SU-DHL-6 (cell line): ENCODE results near the gene SP110.

Source experiments
- H2AFZ ChIP-seq: fragments of 200-600 bp; sonication (generic); 2 replicates; pipeline ENCODE4 v1.6.1; 2014; ENCODE audit warnings: low read depth, mild to moderate bottlenecking, moderate library complexity, mixed read lengths, antibody characterized with exemption, low read length; ENCODE audit not compliant: severe bottlenecking
- H3F3A ChIP-seq: fragments of 200-600 bp; shearing (Covaris generic); 2 replicates; pipeline ENCODE4 v1.6.0; 2016; ENCODE audit warnings: antibody characterized with exemption, mild to moderate bottlenecking; ENCODE audit not compliant: insufficient read depth
- H3K27ac ChIP-seq: fragments of 200-600 bp; sonication (generic); 2 replicates; pipeline ENCODE4 v1.5.1; 2016; ENCODE audit warnings: low read depth, mild to moderate bottlenecking, low read length, moderate library complexity, mixed read lengths
- H3K27me3 ChIP-seq: fragments of 200-600 bp; sonication (generic), shearing (Covaris generic); 2 replicates; pipeline ENCODE4 v1.6.0; 2014; ENCODE audit warnings: mild to moderate bottlenecking, low read length
- H3K36me3 ChIP-seq: fragments of 200-600 bp; sonication (generic); 2 replicates; pipeline ENCODE4 v1.6.1; 2014; ENCODE audit warnings: mild to moderate bottlenecking, low read length, mixed read lengths
- H3K4me2 ChIP-seq: fragments of 300-600, 200-600 bp; shearing (Covaris generic), sonication (generic); 2 replicates; pipeline ENCODE4 v1.6.0; 2014; ENCODE audit warnings: low read length, low read depth, mild to moderate bottlenecking; ENCODE audit not compliant: poor library complexity, severe bottlenecking
- H3K4me3 ChIP-seq: fragments of 200-600 bp; sonication (generic); 2 replicates; pipeline ENCODE4 v1.5.1; 2014; ENCODE audit warnings: antibody characterized with exemption, low read length, mild to moderate bottlenecking, mixed read lengths; ENCODE audit not compliant: insufficient read depth, poor library complexity, severe bottlenecking
- H3K79me2 ChIP-seq: fragments of 200-600 bp; sonication (generic); 2 replicates; pipeline ENCODE4 v1.6.1; 2014; ENCODE audit warnings: mild to moderate bottlenecking, low read length, moderate library complexity; ENCODE audit not compliant: insufficient read depth
- H3K9ac ChIP-seq: fragments of 200-600 bp; sonication (generic); 2 replicates; pipeline ENCODE4 v1.7.0; 2014; ENCODE audit warnings: mild to moderate bottlenecking, low read length
- H3K9me2 ChIP-seq: fragments of 200-600 bp; sonication (generic); replicated peaks from 2 replicates; pipeline ENCODE4 v1.6.1; 2014; ENCODE audit warnings: low read length; ENCODE audit not compliant: insufficient read depth
- H3K9me3 ChIP-seq: fragments of 200-600 bp; sonication (generic); 2 replicates; pipeline ENCODE4 v1.6.1; 2014; ENCODE audit warnings: low read length, mixed read lengths; ENCODE audit not compliant: insufficient read depth
- H4K20me1 ChIP-seq: fragments of 200-600 bp; sonication (generic); 2 replicates; pipeline ENCODE4 v1.6.1; 2014; ENCODE audit warnings: low read depth, mild to moderate bottlenecking, antibody characterized with exemption, low read length, moderate library complexity, mixed read lengths
- CTCF ChIP-seq: fragments of 200-600 bp; sonication (generic); IDR thresholded peaks from one replicate; pipeline ENCODE4 v1.5.1; 2017; ENCODE audit warnings: antibody characterized with exemption, mild to moderate bottlenecking, low read length, moderate library complexity; ENCODE audit not compliant: insufficient read depth, poor library complexity, severe bottlenecking
- EZH2phosphoT487 ChIP-seq: fragments of 200-600 bp; sonication (generic), shearing (Covaris generic); conservative IDR thresholded peaks from 2 replicates; pipeline ENCODE4 v1.6.1; 2018; ENCODE audit warnings: mild to moderate bottlenecking, antibody characterized with exemption, low read length, moderate library complexity, mixed read lengths

Gene SP110

GRCh38 chr2:230216489-230216888 is 3.3 kb downstream of the SP110 start:
- no peak overlapping the region for H3K4me3 ChIP-seq
- H3K79me2 ChIP-seq: peaks cover 77% of the 10 kb centered on the region
- H3K27ac ChIP-seq: no peak overlapping the region
- peaks cover 21% of the 10 kb centered on the region for H3F3A ChIP-seq
- H3K9me3 ChIP-seq: no peaks in the 10 kb centered on the region
- H3K4me2 ChIP-seq: no peak overlapping the region
- no peak overlapping the region for H3K9ac ChIP-seq
- no peaks in the 10 kb centered on the region; the same call in 1 of the 2 replicates for H4K20me1 ChIP-seq
- peaks cover 29% of the 10 kb centered on the region for H3K36me3 ChIP-seq
- H3K9me2 ChIP-seq: no peaks in the 10 kb centered on the region
- no peak overlapping the region for H2AFZ ChIP-seq
- H3K27me3 ChIP-seq: no peaks in the 10 kb centered on the region
- TF ChIP-seq EZH2phosphoT487 (no peak), CTCF (no peak)

GRCh38 chr2:230209422-230210051 is 10.2 kb downstream of the SP110 start:
- Histone ChIP-seq H3K79me2 (peaks cover 91% of the 10 kb centered on the region), H3K9me3 (no peaks in the 10 kb centered on the region), H3K27me3 (no peaks in the 10 kb centered on the region), H3K4me2 (peak overlapping the region; percentile 41), H3K9me2 (no peaks in the 10 kb centered on the region), H4K20me1 (no peaks in the 10 kb centered on the region; the same call in 1 of the 2 replicates), H2AFZ (no peak overlapping the region), H3K9ac (peak overlapping the region; percentile 15; the same call in 1 of the 2 replicates), H3F3A (peaks cover 33% of the 10 kb centered on the region), H3K36me3 (peaks cover 25% of the 10 kb centered on the region; the same call in 1 of the 2 replicates), H3K27ac (peak overlapping the region; percentile 75), H3K4me3 (no peak overlapping the region)
- no peak for TF ChIP-seq CTCF
- no peak for TF ChIP-seq EZH2phosphoT487

GRCh38 chr2:230208576-230208975 is 11.2 kb downstream of the SP110 start:
- Histone ChIP-seq H3F3A (peaks cover 42% of the 10 kb centered on the region), H3K4me2 (no peak overlapping the region), H2AFZ (no peak overlapping the region), H3K9me2 (no peaks in the 10 kb centered on the region), H3K36me3 (peaks cover 16% of the 10 kb centered on the region; the same call in 1 of the 2 replicates), H3K9ac (no peak overlapping the region), H3K79me2 (peaks cover 92% of the 10 kb centered on the region), H4K20me1 (no peaks in the 10 kb centered on the region; the same call in 1 of the 2 replicates), H3K27ac (peak overlapping the region; percentile 75), H3K27me3 (no peaks in the 10 kb centered on the region), H3K4me3 (no peak overlapping the region), H3K9me3 (no peaks in the 10 kb centered on the region)
- TF ChIP-seq EZH2phosphoT487: no peak
- no peak for TF ChIP-seq CTCF
